LNCaP clone FGC (cell line): ENCODE measurements around the gene FOLR2.

Experiments
- DNase-seq: peaks from one replicate; pipeline ENCODE4 v3.0.0-alpha.2; 2011; ENCODE audit warnings: low read depth
- H3K4me3 ChIP-seq: 2 replicates; pipeline ENCODE4 v1.5.1; 2011; ENCODE audit warnings: mild to moderate bottlenecking, low read depth, low read length, control low read depth
- TF ChIP-seq, protein P1 (sequence below): IDR thresholded peaks from 2 replicates; pipeline ENCODE4 v1.5.1; 2012; ENCODE audit warnings: mild to moderate bottlenecking; ENCODE audit not compliant: control insufficient read depth, insufficient read depth; ENCODE audit errors: extremely low read depth

FOLR2 gene

DNA sequence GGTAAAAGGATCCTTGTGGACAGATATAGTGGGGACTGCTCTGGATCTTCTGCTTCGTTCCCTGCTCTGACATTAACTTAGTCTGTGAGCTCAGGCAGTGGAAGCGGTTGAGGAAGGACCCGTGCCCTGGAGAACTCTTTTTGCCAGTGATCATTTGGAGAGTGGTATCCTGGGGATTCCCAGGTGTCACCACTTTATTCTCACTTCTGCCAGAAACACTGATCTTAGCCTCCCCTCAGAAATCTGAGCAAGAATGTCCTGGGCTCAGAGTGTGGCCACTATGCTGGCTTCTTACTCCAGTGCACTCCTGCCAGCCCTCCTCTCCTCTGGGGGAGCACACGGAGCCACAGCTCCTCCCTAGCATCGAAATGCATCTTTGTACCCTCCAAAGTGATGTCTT lies 35.0 kb downstream of the FOLR2 start:
- H3K4me3 ChIP-seq, result no peak overlapping the region
- TF ChIP-seq, protein P1, sequence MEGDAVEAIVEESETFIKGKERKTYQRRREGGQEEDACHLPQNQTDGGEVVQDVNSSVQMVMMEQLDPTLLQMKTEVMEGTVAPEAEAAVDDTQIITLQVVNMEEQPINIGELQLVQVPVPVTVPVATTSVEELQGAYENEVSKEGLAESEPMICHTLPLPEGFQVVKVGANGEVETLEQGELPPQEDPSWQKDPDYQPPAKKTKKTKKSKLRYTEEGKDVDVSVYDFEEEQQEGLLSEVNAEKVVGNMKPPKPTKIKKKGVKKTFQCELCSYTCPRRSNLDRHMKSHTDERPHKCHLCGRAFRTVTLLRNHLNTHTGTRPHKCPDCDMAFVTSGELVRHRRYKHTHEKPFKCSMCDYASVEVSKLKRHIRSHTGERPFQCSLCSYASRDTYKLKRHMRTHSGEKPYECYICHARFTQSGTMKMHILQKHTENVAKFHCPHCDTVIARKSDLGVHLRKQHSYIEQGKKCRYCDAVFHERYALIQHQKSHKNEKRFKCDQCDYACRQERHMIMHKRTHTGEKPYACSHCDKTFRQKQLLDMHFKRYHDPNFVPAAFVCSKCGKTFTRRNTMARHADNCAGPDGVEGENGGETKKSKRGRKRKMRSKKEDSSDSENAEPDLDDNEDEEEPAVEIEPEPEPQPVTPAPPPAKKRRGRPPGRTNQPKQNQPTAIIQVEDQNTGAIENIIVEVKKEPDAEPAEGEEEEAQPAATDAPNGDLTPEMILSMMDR, result no peak
- DNase-seq, result no peak

DNA sequence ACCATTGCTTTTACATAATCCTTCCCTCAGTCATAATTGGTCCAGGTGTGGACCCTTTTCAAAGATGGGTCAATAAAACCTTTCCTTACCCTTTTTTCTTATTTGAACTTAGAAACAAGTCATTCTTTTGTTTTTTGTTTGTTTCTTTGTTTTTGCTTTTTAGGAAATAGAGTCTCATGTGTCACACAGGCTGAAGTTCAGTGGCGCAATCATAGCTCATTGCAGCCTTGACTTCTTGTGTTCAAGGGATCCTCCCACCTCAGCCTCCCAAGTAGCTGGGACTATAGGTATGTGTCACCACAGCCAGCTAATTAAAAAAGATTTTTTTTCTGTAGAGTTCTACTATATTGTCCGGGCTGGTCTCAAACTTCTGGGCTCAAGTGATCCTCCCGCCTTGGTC lies 36.8 kb downstream of the FOLR2 start:
- no peak overlapping the region for H3K4me3 ChIP-seq
- DNase-seq, result no peak
- TF ChIP-seq, protein P1, result no peak

DNA sequence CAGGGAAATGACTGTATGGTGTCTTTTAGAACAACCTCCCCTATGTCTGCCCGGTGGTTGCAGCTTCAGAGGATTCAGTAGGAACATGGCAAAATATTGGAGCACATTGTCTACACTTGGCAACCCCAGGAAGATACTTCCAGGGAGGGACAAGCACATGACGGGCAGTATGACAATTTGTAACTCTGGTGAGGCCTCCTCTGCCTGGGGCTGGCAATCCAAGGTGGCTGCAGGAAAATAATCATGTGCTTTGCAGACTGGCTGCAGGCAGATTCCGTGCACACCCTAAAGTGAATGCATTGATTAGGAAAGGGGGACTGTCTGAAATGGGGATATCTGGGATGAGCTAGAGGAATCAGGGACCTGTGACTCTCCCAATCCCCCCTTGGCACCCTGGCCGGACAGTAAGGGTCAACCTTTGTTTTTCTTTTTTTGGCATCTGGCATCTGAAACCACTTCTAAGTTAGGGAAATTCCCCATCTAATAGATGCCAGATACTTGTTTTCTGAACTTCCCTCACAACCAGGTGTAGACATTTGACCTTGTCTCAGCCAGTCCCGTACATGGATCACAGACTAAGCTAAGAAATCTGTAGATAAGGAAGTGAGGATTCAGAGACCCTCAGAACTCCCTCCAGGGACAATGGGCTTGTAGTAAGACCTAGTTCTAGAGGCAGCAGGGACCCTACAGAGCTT lies 37.9 kb downstream of the FOLR2 start:
- TF ChIP-seq, protein P1, result no peak
- no peak for DNase-seq
- H3K4me3 ChIP-seq, result no peak overlapping the region

DNA sequence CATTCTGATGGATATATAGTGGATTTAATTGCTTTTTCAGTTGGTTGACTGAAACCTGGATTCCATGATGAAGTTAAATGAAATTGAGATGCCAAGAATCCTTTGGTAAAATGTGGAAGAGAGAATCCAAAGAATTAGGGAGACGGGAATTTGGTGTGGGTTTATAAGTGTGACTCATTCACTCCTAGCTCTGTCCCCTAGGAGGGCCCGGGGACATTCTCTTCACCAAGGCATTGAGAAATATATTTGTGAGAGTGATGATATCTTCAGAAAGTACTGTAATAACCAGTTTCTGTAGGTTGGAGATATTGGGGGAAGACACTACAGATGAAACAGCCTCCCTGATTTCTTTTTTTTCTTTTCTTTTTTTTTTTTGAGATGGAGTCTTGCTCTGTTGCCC lies 41.0 kb downstream of the FOLR2 start:
- TF ChIP-seq, protein P1, result no peak
- DNase-seq, result no peak
- no peak overlapping the region for H3K4me3 ChIP-seq

DNA sequence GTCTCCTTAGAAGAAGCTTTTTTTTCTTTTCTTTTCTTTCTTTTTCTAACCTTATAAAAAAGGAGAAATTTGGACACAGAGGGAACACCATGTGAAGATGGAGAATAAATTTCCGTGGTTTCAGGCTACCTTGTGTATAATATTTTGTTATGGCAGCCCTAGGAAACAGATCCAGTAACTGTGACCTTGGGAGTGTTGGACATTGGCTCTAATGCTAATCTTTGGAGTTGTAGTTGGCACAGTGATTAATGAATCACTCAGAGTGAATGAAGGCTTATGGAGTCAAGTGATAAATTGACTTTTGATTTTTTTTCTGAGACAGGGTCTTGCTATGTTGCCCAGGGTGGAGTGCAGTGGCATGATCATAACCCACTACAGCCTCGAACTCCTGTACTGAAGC lies 42.9 kb downstream of the FOLR2 start:
- TF ChIP-seq, protein P1, result no peak
- no peak for DNase-seq
- H3K4me3 ChIP-seq, result no peak overlapping the region

DNA sequence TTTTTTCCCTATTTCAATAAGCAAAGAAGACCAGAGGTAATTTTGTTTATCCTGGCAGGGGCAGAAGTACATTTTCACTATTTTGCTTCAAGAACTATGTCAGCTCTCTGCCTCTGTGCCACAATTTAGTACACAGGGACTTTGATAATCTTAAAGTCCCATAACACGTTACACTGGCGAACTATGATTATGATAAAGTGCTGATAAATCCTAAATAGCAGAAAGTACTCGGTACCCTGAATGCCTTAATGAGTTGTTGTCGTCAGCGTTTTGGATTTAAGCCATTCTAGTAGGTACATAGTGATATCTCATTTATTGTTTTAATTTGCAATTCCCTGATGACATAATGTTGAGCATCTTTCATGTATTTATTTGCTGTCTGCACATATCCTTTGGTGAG lies 44.0 kb downstream of the FOLR2 start:
- no peak for DNase-seq
- H3K4me3 ChIP-seq, result no peak overlapping the region
- TF ChIP-seq, protein P1, result no peak

DNA sequence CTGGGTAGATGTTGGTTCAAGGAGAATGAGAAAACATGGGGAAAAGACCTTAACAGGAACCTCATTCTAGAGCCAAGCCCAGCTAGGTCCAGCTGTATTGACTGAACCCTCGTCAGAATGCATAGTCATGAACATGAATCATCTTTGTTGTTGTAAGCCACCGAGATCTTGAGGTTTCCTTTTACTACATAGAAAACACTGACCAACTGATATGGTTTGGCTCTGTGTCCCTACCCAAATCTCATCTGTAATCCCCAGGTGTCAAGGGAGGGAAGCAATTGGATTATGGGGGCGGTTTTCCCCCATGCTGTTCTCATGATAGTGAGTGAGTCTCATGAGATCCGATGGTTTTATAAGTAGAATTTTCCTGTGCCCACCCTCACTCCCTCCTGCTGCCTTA lies 46.8 kb downstream of the FOLR2 start:
- no peak overlapping the region for H3K4me3 ChIP-seq
- DNase-seq, result no peak
- TF ChIP-seq, protein P1, result no peak
